ENCODE measurements around the gene CAMTA1.

DNA sequence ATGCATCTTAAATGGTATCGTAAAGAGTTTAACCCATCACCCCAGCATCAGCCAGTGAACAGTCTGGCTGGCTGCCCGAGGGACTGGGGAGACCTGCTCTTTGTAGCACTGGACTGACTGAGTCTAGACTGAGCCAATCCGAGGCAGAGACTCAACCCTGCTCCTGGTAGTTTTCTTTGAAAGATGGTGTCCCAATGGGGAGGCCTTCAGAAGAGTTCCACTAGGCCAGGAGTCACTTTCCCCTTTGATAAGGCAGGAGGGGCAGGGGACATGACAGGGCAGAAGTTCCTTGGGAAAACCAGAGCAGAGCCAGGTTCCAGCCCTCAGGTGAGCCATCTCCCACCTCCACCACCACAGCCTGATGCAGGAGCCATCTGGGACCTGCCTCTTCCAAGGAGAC is 203.5 kb downstream of the CAMTA1 start:
- TF ChIP-seq, protein P1, sequence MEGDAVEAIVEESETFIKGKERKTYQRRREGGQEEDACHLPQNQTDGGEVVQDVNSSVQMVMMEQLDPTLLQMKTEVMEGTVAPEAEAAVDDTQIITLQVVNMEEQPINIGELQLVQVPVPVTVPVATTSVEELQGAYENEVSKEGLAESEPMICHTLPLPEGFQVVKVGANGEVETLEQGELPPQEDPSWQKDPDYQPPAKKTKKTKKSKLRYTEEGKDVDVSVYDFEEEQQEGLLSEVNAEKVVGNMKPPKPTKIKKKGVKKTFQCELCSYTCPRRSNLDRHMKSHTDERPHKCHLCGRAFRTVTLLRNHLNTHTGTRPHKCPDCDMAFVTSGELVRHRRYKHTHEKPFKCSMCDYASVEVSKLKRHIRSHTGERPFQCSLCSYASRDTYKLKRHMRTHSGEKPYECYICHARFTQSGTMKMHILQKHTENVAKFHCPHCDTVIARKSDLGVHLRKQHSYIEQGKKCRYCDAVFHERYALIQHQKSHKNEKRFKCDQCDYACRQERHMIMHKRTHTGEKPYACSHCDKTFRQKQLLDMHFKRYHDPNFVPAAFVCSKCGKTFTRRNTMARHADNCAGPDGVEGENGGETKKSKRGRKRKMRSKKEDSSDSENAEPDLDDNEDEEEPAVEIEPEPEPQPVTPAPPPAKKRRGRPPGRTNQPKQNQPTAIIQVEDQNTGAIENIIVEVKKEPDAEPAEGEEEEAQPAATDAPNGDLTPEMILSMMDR (optimal IDR thresholded peaks at IDR 0.05 in 1 of 3, IDR thresholded peaks at IDR 0.05 in 1 of 3, conservative IDR thresholded peaks at IDR 0.05 in 1 of 3; ENCODE audit: extremely low read depth in 1 of 3, insufficient read depth in 2 of 3, low read length in 3 of 3), result no peak
- no peak for TF ChIP-seq EZH2 (IDR thresholded peaks at IDR 0.05; ENCODE audit: low read length)

Measured in keratinocyte (primary cell).